CD4-positive, alpha-beta T cell (primary cell): ENCODE measurements around the gene LARGE1. TPM values are rescaled to one million over a fixed set of nuclear protein-coding genes. Genes with fewer than 3 reads are reported as not detected.

ENCODE experiments used
- ATAC-seq: fragments of 200-7000 bp; cut with Tn5 transposase; one replicate; pipeline ENCODE4 v1.10.0; 2022; ENCODE audit warnings: mild to moderate bottlenecking; ENCODE audit not compliant: poor library complexity
- CTCF ChIA-PET: fragments of 350-600 bp; sonication (Branson Sonifier 250); formaldehyde crosslinking; loops from one replicate; lab custom pipeline; 2021; ENCODE audit warnings: antibody characterized with exemption, inconsistent platforms; lab: Charles Lee
- POLR2A ChIA-PET: fragments of 350-600 bp; sonication (Branson Sonifier 250); formaldehyde crosslinking; loops from one replicate; lab custom pipeline; 2021; ENCODE audit warnings: antibody characterized with exemption, inconsistent platforms; lab: Charles Lee
- DNase-seq, 14 experiments: peaks; one replicate each; pipeline ENCODE4 v3.0.0-alpha.2; 2013 to 2020; ENCODE audit warnings: mixed read lengths in 2 of 14
- H3K27ac ChIP-seq, 2 donors: one replicate each; pipeline versions ENCODE4 v1.5.1 to v1.7.0; 2013; ENCODE audit warnings: low read length in 2 of 2, low read depth in 1 of 2, mild to moderate bottlenecking in 1 of 2
- H3K27me3 ChIP-seq, 2 experiments: 1 replicate in 1 of 2; 2 replicates in 1 of 2; pipeline versions ENCODE4 v1.6.1 to v1.7.0; 2013; ENCODE audit warnings: low read length in 2 of 2, control low read depth in 1 of 2, mild to moderate bottlenecking in 1 of 2, moderate library complexity in 1 of 2; ENCODE audit not compliant: insufficient read depth in 2 of 2, control insufficient read depth in 1 of 2
- H3K36me3 ChIP-seq: one replicate; pipeline ENCODE4 v1.6.1; 2013; ENCODE audit warnings: low read length, control low read depth; ENCODE audit not compliant: insufficient read depth
- H3K4me1 ChIP-seq: one replicate; pipeline ENCODE4 v1.6.1; 2013; ENCODE audit warnings: low read length, control low read depth; ENCODE audit not compliant: insufficient read depth
- H3K4me3 ChIP-seq: one replicate; pipeline ENCODE4 v1.5.1; 2013; ENCODE audit warnings: mild to moderate bottlenecking, low read length, moderate library complexity
- H3K9me3 ChIP-seq, 2 experiments: 1 replicate in 1 of 2; 2 replicates in 1 of 2; pipeline versions ENCODE4 v1.6.1 to v1.7.0; 2013; ENCODE audit warnings: low read length in 2 of 2, mild to moderate bottlenecking in 2 of 2, control low read depth in 1 of 2, moderate library complexity in 1 of 2; ENCODE audit not compliant: control insufficient read depth in 1 of 2, insufficient read depth in 1 of 2
- H3K27ac Mint-ChIP-seq: one replicate; pipeline ENCODE4 v1.8.0; 2020; ENCODE audit warnings: mixed read lengths
- H3K27me3 Mint-ChIP-seq: one replicate; pipeline ENCODE4 v1.8.0; 2021; ENCODE audit warnings: mixed read lengths
- H3K36me3 Mint-ChIP-seq: one replicate; pipeline ENCODE4 v1.8.0; 2021; ENCODE audit warnings: low read depth, mixed read lengths
- H3K4me1 Mint-ChIP-seq: one replicate; pipeline ENCODE4 v1.8.0; 2021; ENCODE audit warnings: low read depth, mixed read lengths
- H3K4me3 Mint-ChIP-seq: one replicate; pipeline ENCODE4 v1.8.0; 2020; ENCODE audit warnings: mild to moderate bottlenecking, mixed read lengths
- H3K9me3 Mint-ChIP-seq: one replicate; pipeline ENCODE4 v1.8.0; 2020; ENCODE audit warnings: mixed read lengths
- CTCF ChIP-seq: fragments of 200-600 bp; IDR thresholded peaks from one replicate; pipeline ENCODE4 v1.8.0; 2022; ENCODE audit warnings: antibody characterized with exemption, mild to moderate bottlenecking
- intact Hi-C, 2 experiments: fragments of 100-400 bp; cut with DNase I in 1 of 2; cut with micrococcal nuclease in 1 of 2; formaldehyde crosslinking; loops; one replicate each; pipeline versions ENCODE4 v1.15.1 to v1.9.0; 2023 to 2025; cut with DNase I, micrococcal nuclease
- total RNA-seq, 174 experiments: library from RNA in 2 of 174; stranded (reverse) in 2 of 174; gene quantifications; one replicate each; pipeline ENCODE4 v1.2.3 and lab custom pipeline; 2021 to 2026

LARGE1 gene
- total RNA-seq, 2 experiments from 2014 or later, result 0.14 to 0.70 TPM

- no peak overlapping the region for H3K27ac ChIP-seq
- POLR2A ChIA-PET, result no interaction called here
- H3K9me3 ChIP-seq, result peaks cover 0 to 10% of the 10 kb centered on the region in 2 experiments
- H3K4me1 ChIP-seq, result no peaks in the 10 kb centered on the region
- CTCF ChIA-PET, result no interaction called here
- Mint-ChIP-seq H3K36me3 (no peaks in the 10 kb centered on the region), H3K4me3 (no peak overlapping the region), H3K27me3 (no peaks in the 10 kb centered on the region), H3K4me1 (peaks cover 3% of the 10 kb centered on the region), H3K27ac (no peak overlapping the region), H3K9me3 (peaks cover 6% of the 10 kb centered on the region)
- no peak for TF ChIP-seq CTCF
- intact Hi-C loops, result no loop called here
- H3K36me3 ChIP-seq, result no peaks in the 10 kb centered on the region
- H3K27me3 ChIP-seq, result no peaks in the 10 kb centered on the region
- H3K4me3 ChIP-seq, result no peak overlapping the region
- no peak for DNase-seq
- no peak for ATAC-seq
Observed at GRCh38 chr22:33848251-33848650, 72.0 kb downstream of the LARGE1 start.

GRCh38 chr22:33844273-33844672 is 76.0 kb downstream of the LARGE1 start:
- intact Hi-C loops, result no loop called here
- no peak overlapping the region for H3K4me3 Mint-ChIP-seq
- H3K27ac Mint-ChIP-seq, result no peak overlapping the region

GRCh38 chr22:33842421-33843094 is 77.7 kb downstream of the LARGE1 start:
- H3K36me3 Mint-ChIP-seq, result no peaks in the 10 kb centered on the region
- Histone ChIP-seq H3K36me3 (no peaks in the 10 kb centered on the region), H3K27me3 (no peaks in the 10 kb centered on the region), H3K4me1 (no peaks in the 10 kb centered on the region), H3K27ac (no peak overlapping the region), H3K4me3 (no peak overlapping the region), H3K9me3 (peaks cover 0 to 6% of the 10 kb centered on the region in 2 experiments)
- ATAC-seq (no peak), DNase-seq (no peak)
- ChIA-PET POLR2A (no interaction called here), CTCF (no interaction called here)
- H3K27me3 Mint-ChIP-seq, result no peaks in the 10 kb centered on the region
- intact Hi-C loops, result no loop called here
- H3K4me3 Mint-ChIP-seq, result no peak overlapping the region
- no peak for TF ChIP-seq CTCF
- peaks cover 3% of the 10 kb centered on the region for H3K9me3 Mint-ChIP-seq
- no peak overlapping the region for H3K27ac Mint-ChIP-seq
- H3K4me1 Mint-ChIP-seq, result no peaks in the 10 kb centered on the region

More at GRCh38 chr22:33844273-33844672, 76.0 kb downstream of the LARGE1 start:
- Histone ChIP-seq H3K9me3 (peaks cover 0 to 10% of the 10 kb centered on the region in 2 experiments), H3K4me3 (no peak overlapping the region), H3K27ac (no peak overlapping the region), H3K36me3 (no peaks in the 10 kb centered on the region), H3K27me3 (no peaks in the 10 kb centered on the region), H3K4me1 (no peaks in the 10 kb centered on the region)
- H3K36me3 Mint-ChIP-seq, result no peaks in the 10 kb centered on the region
- no peaks in the 10 kb centered on the region for H3K27me3 Mint-ChIP-seq
- no peak for TF ChIP-seq CTCF
- peaks cover 6% of the 10 kb centered on the region for H3K9me3 Mint-ChIP-seq
- DNase-seq (no peak), ATAC-seq (no peak)
- POLR2A ChIA-PET, result no interaction called here
- H3K4me1 Mint-ChIP-seq, result no peaks in the 10 kb centered on the region
- CTCF ChIA-PET, result no interaction called here
